VCaP (cell line): ENCODE data around the gene HDAC4.

Source experiments
- H3K27ac ChIP-seq: fragments of 450-650 bp; 2 replicates; pipeline ENCODE4 v1.5.1; 2017
- TF ChIP-seq, protein P1 (sequence below): fragments of 450-650 bp; conservative IDR thresholded peaks from 2 replicates; pipeline ENCODE4 v1.5.1; 2017; ENCODE audit warnings: mild to moderate bottlenecking, moderate library complexity

The HDAC4 gene

DNA sequence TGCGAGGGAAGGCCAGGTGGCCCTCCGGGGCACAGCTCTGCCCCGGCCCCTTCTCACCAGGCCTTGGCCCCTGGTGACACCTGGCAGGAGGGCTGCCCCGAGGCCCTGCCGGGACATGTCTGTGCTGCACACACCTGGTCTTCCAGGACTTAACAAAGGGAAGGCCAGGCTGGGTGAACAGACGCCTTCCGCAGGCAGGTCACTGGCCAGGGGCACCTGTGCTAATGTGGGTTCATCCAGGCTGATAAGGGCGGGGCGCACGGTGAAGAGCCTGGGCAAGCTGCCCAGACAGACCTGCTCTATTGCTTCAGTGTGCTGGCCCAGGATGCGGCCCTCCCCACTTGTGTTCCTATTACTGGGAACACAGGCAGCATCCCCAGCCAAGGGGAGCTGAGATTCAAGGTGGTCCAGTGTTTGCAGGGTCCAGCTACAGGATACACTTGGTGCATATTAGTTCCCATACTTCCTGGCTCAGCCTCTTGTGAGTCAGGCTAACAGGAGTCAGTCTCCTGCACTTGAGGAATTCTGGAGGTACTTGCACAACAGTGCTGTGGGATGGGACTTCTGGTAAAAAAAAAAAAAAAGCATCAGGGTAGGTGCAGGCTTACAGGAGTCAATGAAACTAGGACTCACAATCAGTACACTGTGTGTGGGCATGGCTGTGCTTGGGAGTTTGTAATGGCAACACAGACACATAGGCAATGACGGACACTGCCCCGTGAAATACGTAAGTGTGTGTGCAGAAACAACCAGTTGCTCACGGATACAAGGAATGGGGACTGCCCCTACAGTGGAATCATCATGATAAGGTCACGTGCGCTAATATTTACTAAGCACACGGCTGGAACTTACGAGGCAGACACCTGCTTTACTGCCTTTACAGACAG, 291.5 kb downstream of the HDAC4 start:
- TF ChIP-seq, protein P1, sequence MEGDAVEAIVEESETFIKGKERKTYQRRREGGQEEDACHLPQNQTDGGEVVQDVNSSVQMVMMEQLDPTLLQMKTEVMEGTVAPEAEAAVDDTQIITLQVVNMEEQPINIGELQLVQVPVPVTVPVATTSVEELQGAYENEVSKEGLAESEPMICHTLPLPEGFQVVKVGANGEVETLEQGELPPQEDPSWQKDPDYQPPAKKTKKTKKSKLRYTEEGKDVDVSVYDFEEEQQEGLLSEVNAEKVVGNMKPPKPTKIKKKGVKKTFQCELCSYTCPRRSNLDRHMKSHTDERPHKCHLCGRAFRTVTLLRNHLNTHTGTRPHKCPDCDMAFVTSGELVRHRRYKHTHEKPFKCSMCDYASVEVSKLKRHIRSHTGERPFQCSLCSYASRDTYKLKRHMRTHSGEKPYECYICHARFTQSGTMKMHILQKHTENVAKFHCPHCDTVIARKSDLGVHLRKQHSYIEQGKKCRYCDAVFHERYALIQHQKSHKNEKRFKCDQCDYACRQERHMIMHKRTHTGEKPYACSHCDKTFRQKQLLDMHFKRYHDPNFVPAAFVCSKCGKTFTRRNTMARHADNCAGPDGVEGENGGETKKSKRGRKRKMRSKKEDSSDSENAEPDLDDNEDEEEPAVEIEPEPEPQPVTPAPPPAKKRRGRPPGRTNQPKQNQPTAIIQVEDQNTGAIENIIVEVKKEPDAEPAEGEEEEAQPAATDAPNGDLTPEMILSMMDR = no peak
- H3K27ac ChIP-seq = peak overlapping the region; percentile 98

DNA sequence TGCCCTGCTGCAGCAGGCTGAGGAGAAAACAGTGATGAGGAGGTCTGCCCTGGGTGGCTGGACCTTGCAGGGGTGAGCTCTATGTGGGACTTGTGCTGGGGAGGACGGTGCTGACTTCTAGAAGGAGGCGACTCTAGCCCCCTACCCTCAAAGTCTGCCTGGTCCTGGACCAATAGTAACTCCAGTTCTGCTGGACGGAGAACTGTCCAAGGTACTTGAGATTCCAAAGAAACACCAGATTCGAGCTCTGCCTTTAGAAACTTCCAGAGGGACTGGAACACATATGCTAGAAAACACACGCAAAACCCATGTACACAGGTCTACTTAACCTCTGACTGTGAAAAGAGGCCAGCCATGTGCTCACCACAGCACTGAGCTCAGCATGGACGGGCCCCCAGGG, 292.4 kb downstream of the HDAC4 start:
- H3K27ac ChIP-seq = peak overlapping the region; percentile 98
- TF ChIP-seq, protein P1 = no peak

DNA sequence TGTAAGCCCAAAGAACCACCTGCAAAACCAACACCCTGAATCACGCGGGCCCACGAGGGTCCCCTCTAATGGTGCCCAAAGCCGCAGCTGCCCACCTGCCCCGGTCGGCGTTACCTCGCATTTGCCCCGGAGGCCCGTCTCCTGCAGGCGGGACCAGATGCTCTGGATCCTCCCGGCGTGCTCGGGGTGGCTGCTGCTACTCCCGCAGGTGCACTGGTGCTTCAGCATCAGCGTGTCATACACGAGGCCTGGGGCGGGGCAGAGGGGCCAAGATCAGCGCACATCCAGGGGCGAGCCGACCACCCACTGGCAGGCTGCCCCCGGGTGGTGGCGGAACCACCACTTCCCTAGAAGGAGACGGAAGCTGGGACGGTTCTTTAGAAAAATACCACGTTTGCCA, 292.9 kb downstream of the HDAC4 start:
- TF ChIP-seq, protein P1 = no peak
- peak overlapping the region; percentile 98 for H3K27ac ChIP-seq

DNA sequence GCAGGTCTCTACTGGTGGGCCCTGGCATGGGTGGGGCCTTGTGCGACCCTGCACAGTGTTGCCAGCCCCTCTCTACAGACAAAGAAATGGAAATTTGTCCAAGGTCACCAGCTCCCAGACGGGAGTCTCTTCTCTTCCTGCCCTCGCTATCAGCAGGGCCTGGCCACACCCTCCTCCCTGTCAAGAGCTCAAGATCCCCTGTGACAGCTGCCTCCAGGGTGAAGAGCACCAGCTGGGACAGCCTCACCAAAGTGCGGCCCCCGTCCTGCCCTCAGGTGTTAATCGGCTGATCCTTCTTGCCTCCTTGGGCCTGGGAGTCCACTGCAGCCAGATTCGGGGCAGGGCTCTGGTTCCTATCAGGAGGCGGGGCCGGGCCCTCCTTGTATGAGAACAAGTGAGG, 293.9 kb downstream of the HDAC4 start:
- H3K27ac ChIP-seq = peak overlapping the region; percentile 98
- TF ChIP-seq, protein P1 = no peak

DNA sequence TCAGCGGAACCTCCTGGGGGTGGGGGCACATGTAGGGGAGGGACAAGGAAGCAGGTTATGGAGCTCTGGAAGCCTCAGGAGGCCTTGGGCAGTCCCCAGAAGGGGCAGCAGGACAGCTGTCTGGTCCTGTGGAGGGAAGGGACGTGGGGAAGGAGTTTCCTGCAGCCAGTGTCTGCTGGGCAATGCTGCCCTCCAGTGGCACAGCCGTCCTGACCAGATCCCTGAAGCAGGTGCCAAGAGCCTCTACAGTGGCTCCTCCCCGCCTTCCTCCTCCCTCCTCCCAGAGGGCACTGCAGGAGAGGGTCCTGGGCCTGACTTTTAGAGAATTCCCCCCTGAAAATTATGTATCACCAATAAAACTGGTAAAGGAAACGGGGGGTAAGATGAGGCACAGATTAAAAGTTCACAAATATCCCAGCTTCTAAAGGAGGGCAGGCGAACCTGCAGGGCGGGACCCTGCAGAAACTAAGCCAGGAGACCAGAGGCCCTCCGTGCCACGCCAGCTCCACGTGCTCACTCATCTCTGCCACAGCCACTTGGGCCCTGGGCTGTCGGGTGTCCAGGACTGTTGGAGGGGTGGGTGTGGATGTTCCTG, 294.4 kb downstream of the HDAC4 start:
- H3K27ac ChIP-seq = peak overlapping the region; percentile 98
- TF ChIP-seq, protein P1 = peak; percentile 92

DNA sequence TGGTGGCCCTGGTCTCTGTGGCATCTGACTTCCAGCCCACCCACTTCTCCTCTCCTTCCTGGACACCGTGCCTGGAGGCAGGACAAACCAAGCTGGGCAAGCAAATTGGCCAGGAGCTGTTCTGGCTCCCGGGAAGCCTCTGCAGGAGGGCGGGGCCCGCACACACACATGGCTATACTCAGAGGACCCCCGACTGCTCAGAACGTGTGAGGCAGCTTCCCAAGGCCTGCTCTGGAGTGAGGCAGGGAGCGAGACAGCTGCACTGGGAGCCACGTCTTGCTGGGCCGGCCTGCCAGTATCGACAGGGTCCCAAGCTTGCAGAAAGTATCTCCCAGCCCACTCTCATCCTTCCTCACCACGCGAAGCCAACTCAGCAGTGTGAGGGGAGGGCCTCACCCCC, 295.6 kb downstream of the HDAC4 start:
- H3K27ac ChIP-seq = no peak overlapping the region
- TF ChIP-seq, protein P1 = no peak

DNA sequence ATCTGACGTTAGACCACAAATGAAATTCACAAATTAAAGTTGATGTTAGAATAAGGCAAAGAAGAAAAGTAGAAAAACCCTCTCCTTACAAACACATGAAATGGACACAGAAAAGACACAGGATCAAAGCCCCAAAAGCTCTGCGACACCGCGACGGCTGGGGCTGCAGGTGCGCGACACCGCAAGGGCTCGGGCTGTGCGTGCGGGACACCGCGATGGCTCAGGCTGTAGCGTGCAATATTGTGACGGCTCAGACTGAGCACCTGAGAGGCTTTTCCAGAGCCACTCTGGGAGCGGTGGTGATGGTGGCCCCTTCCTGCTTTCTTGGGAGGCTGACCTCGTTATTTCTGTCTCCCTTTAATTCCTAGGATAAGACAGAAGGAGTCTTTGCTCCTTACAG, 296.0 kb downstream of the HDAC4 start:
- TF ChIP-seq, protein P1 = no peak
- no peak overlapping the region for H3K27ac ChIP-seq
